HG03066 (cell line): ENCODE results near the gene CATSPERE.
"Not testable (repeated sequence)": the region's sequence is repeated elsewhere in the genome, so short reads cannot be mapped to it uniquely, and the experiment has no call there.

Source experiments
- ATAC-seq: cut with Tn5 transposase; IDR thresholded peaks from one replicate; pipeline ENCODE4 v1.9.1; 2021; ENCODE audit warnings: low read depth; ENCODE audit not compliant: unreplicated experiment

Gene CATSPERE

DNA sequence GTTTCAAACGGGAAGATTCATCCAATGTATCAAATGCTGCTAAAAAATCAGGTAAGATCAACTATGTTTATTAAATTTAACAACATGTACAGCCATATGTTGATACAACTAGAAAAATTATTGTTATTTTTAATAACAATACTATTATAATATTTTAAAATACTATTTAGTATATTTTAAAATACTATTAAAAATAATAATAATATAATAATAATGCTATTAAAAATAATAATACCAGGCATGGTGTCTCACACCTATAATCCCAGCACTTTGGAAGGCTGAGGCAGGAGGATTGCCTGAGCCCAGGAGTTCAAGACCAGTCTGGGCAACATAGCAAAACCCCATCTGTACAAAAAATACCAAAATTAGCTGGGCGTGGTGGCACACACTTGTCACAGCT, 54.6 kb downstream of the CATSPERE start:
- no peak for ATAC-seq

DNA sequence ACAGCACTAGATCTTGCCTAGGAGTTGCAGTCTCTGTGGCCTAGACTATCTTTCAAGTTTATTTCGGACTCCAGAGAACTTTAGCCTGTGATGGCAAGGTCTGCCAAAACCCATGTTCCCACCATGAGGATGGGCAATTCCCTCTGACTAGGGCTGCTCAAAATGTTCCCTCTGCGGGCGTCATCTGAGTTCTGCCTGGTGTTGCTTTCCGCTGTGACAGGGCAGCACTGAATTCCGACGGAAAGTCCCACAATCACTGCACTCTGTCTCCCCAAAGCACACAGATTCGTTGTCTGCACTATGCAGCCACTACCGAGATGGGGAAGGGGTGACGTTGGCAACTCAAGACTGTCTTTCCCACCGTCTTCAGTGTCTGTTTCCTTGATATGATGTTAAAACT, 75.2 kb downstream of the CATSPERE start:
- no peak for ATAC-seq

DNA sequence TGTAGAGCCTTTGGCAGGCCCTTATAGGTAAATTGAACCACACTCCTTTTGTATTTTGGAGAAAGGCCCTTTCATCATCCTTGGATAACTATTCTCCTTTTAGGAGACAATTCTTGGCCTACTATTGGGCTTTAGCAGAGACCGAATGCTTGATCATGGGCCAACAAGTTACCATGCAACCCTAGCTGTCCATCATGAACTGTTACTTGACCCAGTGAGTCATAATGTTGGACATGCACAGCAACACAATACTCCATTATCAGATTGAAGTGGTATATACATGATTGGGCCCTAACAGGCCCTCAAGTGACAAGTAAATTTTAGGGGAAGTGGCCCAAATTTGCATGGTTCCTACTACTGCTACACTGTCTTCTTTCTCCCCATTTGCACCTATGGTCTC, 84.4 kb downstream of the CATSPERE start:
- no peak for ATAC-seq

DNA sequence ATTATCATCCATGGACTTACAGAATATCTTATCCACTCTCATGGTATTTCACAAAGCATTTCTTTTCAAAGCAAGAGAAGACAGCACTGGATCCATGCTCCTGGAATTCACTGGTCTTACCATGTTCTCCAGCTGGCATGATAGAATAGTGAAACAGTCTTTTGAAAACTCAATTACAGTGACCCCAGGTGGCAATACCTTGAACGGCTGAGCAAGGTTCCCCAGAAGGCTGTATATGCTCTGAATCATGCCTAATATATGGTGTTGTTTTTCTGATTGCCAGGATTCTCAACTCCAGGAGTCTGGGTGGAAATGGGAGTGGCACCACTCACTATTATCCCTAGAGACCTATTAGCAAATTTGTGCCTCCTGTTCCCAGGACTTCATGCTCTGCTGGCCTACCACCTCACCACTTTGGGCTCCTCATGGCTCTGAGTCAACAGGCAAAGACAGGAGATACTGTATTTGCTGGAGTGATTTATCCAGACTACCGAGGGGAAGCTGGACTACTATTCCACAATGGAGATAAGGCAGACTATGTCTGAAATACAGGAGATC, 87.6 kb downstream of the CATSPERE start:
- ATAC-seq, result no peak

DNA sequence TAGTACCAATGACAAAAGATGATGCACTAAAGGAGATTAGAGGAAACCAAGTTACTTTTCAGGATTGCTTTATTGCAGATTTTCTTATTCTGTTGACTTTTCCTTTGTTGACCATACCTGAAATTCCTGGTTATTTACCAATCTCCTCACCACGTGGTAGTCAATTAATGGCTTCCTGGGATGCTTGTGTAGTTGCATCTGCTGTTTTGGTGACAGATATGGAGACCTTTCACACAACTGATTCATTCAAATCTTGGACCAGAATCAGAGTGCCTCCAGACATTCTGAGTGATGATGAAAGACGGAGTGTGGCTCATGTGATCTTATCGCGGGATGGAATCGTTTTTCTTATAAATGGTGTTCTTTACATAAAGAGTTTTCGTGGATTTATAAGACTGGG, 91.3 kb downstream of the CATSPERE start:
- no peak for ATAC-seq

DNA sequence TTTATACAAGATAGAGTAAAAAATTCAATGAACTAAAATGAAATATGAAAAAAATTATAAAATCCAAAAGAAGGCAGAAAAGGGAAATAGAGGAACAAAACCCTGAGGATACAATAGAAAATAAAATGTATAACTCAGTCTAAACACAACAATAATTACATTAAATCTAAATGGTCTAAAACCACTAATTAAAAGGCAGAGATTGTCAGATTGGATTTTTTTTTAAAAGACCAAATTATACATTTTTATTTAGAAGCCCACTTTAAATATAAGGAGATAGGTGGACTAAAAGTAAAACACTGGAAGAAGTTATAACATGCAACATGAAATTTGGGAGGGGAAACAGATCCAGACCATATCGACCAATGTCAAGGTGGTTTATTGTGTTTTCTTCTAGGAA, 95.2 kb downstream of the CATSPERE start:
- no peak for ATAC-seq

DNA sequence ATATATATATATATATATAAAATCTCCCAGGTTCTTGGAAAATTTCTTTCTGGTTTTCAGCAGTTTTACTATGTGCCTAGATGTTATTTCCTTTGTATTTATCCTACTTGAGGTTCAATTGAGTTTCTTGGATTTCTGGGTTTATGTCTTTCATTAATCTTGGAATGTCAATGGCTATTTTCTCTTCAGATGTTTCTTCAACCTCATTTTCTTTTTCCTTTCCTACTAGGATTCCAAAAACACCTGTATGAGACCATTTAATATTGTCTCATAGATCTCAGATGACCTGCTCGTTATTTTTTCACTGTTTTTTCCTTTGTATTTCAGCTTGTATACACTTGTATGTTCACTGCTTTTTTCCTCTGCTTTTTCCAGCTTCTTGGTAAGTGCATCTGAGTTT, 96.5 kb downstream of the CATSPERE start:
- ATAC-seq, result no peak

DNA sequence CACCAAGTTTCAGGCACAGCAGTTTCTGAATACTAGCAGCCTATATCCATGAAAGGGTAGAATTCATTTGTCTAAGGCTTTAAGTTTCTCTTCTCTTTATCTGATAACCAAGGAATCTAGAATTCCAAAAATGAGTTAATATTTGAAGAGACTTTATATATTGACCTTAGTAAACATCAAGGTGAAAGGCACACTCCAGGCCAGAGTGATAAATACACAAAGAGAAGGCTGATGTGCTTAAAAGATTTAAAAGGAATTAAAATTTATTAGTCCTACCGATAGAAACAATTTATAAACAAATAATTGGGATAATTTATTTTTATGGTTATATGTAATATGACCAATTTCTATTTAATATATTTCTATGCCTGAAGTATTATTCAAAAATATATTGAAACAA, 98.5 kb downstream of the CATSPERE start:
- ATAC-seq, result no peak

DNA sequence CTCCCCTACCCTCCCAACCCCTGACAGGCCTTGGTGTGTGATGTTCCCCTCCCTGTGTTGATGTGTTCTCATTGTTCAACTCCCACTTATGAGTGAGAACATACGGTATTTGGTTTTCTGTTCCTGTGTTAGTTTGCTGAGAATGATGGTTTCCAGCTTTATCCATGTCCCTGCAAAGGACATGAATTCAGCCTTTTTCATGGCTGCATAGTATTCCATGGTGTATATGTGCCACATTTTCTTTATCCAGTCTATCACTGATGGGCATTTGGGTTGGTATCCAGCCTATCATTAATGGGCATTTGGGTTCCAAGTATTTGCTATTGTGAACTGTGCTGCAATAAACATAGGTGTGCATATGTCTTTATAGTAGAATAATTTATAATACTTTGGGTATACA, 101.8 kb downstream of the CATSPERE start:
- ATAC-seq, result not testable (repeated sequence)

DNA sequence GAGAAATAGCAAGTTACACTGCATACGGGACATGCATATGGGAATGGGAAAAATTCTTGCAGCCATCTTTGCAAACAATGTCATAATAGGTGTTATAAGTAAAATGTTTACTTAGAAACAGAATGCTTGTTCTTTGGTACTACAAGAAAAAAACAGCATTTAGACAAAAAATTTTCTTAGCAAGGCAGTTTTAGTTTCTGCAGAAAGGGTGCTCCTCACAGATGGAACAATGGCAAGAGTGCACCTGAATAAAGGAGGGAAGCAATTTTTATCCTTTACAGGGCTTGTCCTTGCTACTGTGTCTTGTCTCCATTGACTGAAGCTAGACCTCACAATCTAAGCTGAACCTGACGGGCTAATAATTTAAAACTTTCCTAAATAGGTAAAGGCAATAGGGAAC, 112.7 kb downstream of the CATSPERE start:
- no peak for ATAC-seq

DNA sequence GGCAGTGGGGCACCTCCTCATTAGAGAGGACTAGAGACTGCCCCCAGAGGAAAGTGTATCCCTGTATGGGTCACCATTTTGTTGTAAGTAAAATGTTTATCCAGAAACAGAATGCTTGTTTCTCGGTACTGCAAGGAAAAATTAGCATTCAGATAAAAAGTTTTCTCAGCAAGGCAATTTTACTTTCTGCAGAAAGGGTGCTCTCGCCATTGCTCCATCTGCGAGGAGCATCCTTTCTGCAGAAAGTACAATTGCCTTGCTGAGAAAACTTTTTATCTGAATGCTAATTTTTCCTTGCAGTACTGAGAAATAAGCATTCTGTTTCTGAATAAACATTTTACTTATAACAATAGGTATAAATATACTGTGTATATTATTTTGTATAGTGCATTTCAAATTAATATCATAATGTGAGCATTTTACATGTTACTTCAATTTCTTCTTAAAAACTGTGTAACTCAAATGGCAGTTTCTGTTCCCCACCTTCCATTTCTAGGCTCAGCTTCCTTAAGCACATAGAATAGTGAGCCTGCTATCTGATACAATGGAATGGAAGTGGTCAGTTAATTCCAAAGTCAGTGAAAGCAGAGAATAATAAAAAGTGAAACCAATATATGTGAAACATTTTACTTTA, 115.3 kb downstream of the CATSPERE start:
- no peak for ATAC-seq

DNA sequence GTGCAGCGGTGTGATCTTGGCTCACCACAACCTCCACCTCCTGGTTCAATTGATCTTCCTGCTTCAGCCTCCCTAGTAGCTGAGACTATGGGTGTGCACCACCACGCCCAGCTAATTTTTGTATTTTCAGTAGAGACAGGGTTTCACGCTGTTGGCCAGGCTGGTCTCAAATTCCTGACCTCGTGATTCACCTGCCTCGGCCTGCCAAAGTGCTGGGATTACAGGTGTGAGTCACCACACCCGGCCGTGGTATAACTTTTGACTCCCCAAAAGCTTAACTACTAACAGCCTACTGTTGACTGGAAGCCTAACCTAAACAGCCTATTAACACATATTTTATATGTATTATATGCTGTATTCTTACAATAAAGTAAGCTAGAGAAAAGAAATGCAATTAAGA, 117.1 kb downstream of the CATSPERE start:
- ATAC-seq, result not testable (repeated sequence)

DNA sequence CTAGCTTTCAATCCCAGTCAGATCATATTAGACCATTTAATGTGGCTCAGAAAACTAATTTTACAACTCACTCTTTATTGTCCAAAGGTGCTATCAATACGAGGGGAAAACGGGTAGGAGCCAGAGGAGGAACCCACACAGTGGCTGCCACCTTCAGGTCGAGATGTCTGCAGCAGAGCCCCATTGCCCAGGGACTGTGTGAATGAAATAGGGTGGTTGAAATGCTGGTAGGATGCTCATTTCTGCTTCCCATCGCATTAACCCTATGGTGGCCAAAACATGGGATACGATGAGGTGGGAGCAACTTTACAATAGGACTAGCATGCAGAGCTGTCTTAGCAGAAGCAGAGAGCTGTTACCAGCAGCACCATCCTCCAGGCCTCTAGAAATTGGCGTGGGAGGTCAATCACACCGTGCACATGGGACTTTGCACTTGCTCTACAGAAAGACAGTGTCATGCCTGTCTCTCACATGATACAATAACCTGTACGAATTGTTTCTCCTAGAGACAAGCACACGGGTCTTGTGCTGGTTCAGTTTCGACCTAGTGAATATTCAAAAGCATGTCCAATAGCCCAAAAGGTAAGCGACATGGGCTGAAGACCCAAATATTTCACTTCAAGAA, 122.4 kb downstream of the CATSPERE start:
- ATAC-seq, result no peak

DNA sequence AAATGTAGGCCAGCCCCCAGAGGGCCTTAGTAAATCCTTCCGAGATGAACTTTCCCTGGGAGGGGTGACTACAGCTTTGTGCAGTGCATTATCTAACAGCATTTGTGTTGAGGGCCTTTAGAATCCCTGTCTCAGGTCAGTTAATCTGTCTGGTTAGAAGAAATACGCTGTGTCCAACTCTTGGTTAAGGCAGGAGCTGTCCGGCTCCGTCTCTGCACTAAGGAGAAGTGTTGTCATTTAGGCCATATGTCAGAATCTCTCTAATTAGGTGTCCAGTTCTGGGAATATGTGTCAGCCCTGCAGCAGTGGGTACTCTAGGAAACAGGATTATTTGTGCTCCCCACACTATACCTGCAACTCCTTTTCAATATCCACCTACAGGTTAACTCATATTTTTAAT, 124.8 kb downstream of the CATSPERE start:
- no peak for ATAC-seq

DNA sequence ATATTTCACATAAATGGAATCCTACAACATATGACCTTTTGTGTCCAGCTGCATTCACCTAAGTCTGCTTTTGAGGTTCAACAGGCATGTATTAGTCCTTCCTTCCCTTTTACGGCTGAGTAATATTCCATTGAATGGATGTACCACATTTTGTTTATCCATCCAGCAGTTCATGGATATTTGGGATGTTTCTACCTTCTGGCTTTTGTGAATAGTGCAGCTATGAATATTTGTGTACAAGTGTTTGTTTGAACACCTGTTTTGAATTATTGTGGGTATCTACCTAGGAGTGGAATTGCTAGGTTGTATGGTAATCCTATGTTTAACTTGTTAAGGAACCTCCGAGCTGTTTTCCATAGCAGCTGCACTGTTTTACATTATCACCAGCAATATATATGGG, 129.6 kb downstream of the CATSPERE start:
- no peak for ATAC-seq

DNA sequence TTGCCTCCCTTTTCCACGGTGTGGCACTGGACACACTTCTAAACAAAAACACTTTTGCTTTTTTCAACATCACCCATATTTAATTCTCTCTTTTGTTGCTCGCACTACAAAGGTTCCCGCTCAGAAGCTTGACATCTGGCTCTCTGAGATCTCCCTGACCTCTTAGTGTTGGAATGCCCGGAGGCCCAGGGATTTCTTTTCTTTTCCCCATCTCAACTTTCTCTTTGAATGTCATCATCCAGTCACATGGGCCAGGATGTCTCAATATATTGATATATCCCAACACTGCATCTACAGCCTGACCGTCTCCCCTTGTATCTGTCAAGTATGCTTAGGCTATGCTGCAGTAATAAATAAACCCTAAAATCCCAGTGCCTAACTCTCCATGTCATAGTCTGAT, 137.5 kb downstream of the CATSPERE start:
- ATAC-seq, result no peak

DNA sequence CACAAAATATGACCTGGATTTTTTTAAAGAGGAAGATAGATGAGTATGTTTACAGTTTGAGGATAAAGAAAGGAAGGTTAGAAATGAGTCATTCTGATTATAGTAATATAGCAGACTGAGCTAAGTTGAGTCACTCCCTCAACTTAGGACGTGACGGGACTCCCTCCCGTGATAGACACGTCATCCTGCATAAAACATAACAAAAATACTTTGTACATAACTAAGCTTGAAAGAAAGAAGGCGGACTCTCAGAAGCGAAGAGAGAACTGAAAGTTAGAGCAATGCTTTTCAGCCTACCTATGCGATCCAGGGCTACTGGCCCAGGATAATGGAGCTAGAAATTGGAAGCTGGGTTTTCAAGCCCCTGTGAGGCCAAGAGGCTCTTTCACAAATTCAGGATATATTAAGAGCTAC, 138.9 kb downstream of the CATSPERE start:
- peak; percentile 83 for ATAC-seq

DNA sequence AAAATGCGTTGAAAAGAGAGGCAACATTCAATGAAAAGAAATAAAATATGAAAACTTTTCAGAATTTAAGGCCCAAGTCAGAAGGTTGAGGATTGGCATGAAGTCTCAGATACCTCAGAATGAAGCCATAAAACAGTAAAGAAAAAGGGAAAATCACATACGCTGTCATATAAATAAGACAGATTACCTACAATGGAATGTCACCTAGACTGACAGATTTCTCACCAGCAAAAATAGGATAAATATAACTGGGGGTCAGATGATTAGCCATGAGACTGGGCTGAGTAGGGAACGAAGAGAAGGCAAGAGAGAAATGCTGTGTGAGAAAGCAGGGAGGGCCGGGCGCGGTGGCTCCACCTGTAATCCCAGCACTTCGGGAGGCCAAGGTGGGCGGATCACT, 140.3 kb downstream of the CATSPERE start:
- ATAC-seq, result no peak

DNA sequence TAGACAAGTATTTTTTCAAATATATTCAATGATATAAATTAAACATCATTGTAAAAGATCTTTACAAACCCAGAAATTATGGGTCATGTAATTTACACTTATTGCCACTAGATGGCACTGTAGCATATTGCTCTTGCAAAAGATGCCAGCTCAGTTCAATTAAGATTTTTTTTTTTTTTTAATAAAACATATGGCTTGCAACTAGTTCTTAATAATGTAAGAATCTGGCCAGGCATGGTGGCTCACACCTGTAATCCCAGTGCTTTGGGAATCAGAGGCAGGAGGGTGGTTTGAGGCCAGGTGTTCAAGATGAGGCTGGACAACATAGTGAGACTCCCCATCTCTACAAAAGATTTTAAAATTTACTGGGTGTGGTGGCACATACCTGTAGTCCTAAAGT, 142.4 kb downstream of the CATSPERE start:
- ATAC-seq, result no peak

DNA sequence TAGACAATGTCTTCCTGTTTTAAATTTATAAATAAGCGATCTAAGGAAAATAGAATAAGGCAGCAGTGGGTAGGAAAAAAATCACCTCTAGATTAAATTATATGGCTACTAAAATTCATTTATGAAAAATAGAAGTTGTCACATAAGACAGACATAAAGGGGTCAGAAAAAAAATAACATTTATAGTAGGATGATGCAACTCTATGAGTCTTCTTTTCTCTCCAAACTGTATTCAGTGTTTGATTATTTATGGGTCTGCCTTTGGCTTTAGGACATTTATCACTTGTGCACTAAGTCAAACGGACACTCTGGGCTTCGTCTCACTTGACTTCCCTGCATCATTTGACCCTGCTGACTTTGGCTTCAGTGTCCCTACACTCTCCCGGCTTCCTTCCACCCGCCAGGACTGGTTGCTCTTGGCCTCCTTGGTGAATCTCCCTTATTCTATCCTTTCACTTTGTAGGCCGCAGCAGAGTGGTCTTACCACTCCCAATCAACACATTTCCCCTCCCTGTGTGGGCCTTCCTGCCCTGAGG, 144.8 kb downstream of the CATSPERE start:
- ATAC-seq, result no peak

DNA sequence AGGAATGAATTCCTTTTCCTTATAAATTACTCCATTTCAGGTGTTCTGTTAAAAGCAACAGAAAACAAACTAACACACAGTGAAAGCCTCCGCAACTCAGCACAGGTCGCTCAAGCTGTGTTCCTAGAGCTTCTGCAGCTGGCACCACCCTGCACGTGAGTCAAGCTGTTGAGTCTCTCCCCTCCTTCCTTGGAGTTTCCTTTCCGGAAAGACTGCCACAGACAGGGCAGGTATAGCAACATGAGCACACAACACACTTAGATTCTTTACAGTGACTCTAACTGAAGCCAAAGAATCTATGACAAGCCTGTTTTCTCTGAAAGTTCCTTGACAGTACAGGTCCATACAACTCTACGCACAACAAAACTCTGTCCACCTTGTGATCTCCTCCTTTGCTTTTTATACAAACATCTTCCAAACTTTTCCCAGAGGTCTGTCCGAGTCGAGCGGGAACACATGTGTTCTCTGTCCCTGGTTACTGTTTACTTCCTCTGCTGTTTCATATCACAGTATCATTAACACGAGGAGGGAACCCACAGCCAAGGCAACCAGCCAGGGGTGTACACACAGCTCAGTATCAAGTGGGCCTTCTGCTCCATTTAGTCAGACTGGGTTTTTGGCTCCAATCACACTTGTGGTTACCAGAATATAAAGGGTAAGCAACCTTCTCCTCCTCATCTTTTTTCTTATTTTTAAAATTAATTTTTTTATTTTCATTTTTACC, 153.2 kb downstream of the CATSPERE start:
- ATAC-seq, result no peak
